Measurements from ENCODE around the gene OSBPL5. TPM values are rescaled to one million over a fixed set of nuclear protein-coding genes. Genes with fewer than 3 reads are reported as not detected.

The OSBPL5 gene
- total and polyA plus RNA-seq, 2 of the 4 experiments (the other 2 are of a cell fraction), result 14.9 to 22.3 TPM

- no peak overlapping the region for H4K5ac ChIP-seq (ENCODE audit: low read depth, low read length)
These were observed 28.4 kb upstream of the OSBPL5 start for GRCh38 chr11:3193373-3194015.

More at GRCh38 chr11:3193373-3194015, 28.4 kb upstream of the OSBPL5 start:
- Histone ChIP-seq H3K18ac (ENCODE audit: low read depth, low read length) (no peak overlapping the region), H3K14ac (replicated peaks; ENCODE audit: low read depth, low read length) (no peak overlapping the region), H2AFZ (replicated peaks; ENCODE audit: low read length, poor library complexity) (peak overlapping the region; percentile 67), H4K8ac (ENCODE audit: low read depth in 2 of 2, low read length in 2 of 2) (no peak overlapping the region), H4K20me1 (ENCODE audit: insufficient read depth, low read length) (no peaks in the 10 kb centered on the region), H3K27ac (ENCODE audit: insufficient read depth, low read length) (no peak overlapping the region), H4K91ac (ENCODE audit: insufficient read depth, low read depth, low read length) (no peak overlapping the region), H2BK20ac (ENCODE audit: low read depth, low read length) (no peak overlapping the region), H2AK9ac (replicated peaks; ENCODE audit: low read depth, low read length, poor library complexity) (peak overlapping the region; percentile 55), H3K23ac (ENCODE audit: low read depth, low read length) (no peak overlapping the region), H3K36me3 (ENCODE audit: control insufficient read depth, insufficient read depth, low read length) (no peaks in the 10 kb centered on the region), H2BK120ac (ENCODE audit: low read depth, low read length) (no peak overlapping the region), H3K4me3 (ENCODE audit: insufficient read depth, low read depth, low read length) (no peak overlapping the region), H3K4me1 (ENCODE audit: control insufficient read depth, insufficient read depth, low read length) (no peaks in the 10 kb centered on the region), H3K9me1 (ENCODE audit: insufficient read depth, low read length) (no peaks in the 10 kb centered on the region), H3K27me3 (ENCODE audit: control insufficient read depth, insufficient read depth, low read length) (peaks cover 55% of the 10 kb centered on the region), H3K79me1 (ENCODE audit: low read depth in 1 of 2, low read length in 2 of 2) (no peaks in the 10 kb centered on the region), H2AK5ac (ENCODE audit: low read depth, low read length) (no peak overlapping the region), H3K4ac (ENCODE audit: low read depth, low read length) (no peak overlapping the region), H3K4me2 (ENCODE audit: low read depth, low read length) (no peak overlapping the region), H2BK15ac (ENCODE audit: low read depth, low read length) (no peak overlapping the region), H3K56ac (ENCODE audit: extremely low read depth, insufficient read depth, low read length) (no peak overlapping the region), H2BK5ac (ENCODE audit: low read depth, low read length, poor library complexity, severe bottlenecking) (no peak overlapping the region), H3K9me3 (ENCODE audit: control insufficient read depth, insufficient read depth, low read length) (no peaks in the 10 kb centered on the region), H3K9ac (ENCODE audit: low read depth, low read length) (no peak overlapping the region)
- 78% methylated on average over 4 of the region's 19 CpGs; no CpG with 5 or more reads in 1 of the 2 experiments for WGBS, 2 experiments (ENCODE audit: extremely low coverage in 2 of 2, insufficient read length in 1 of 2)
- no peak for ATAC-seq (ENCODE audit: low read depth)
- BruUV-seq (replicated peaks), result no TSS peak
- intact Hi-C loops (cut with micrococcal nuclease) (no loop called here), dilution Hi-C loops (cut with HindIII; ENCODE audit: low sequenced_read_pairs, unreplicated experiment) (no loop called here), in situ Hi-C loops (cut with MboI; ENCODE audit: low sequenced_read_pairs) (no loop called here)
- TF ChIP-seq MAZ (IDR thresholded peaks at IDR 0.05; ENCODE audit: borderline replicate concordance, low read depth, low read length) (no peak), RFX5 (IDR thresholded peaks at IDR 0.05; ENCODE audit: low read depth, low read length) (no peak), CHD1 (IDR thresholded peaks at IDR 0.05; ENCODE audit: low read depth, low read length) (no peak), USF2 (IDR thresholded peaks at IDR 0.05; ENCODE audit: low read depth, low read length) (no peak), MXI1 (IDR thresholded peaks at IDR 0.05; ENCODE audit: borderline replicate concordance, low read depth, low read length) (no peak), NFE2L2 (IDR thresholded peaks at IDR 0.05; ENCODE audit: low read depth, low read length) (no peak), FOS (IDR thresholded peaks at IDR 0.05; ENCODE audit: low read depth, low read length) (no peak), CTCF (conservative IDR thresholded peaks at IDR 0.05; ENCODE audit: low read depth, low read length) (no peak), RAD21 (IDR thresholded peaks at IDR 0.05; ENCODE audit: low read length) (no peak), SMC3 (IDR thresholded peaks at IDR 0.05; ENCODE audit: low read depth, low read length) (no peak)
- CTCF ChIA-PET, result interaction anchor here (1.2 kb wide), 1 partner anchor 17 kb away, joined by 4 read pairs; no protein-coding TSS in a partner anchor
- no peak for DNase-seq
- POLR2A ChIA-PET (ENCODE audit: unreplicated experiment), result no interaction called here

Data from IMR-90 (cell line).